ENCODE data around the gene KCNJ14. TPM values are rescaled to one million over a fixed set of nuclear protein-coding genes. Genes with fewer than 3 reads are reported as not detected.

Gene KCNJ14
- total and polyA plus RNA-seq, 2 of the 4 experiments (the other 2 are of a cell fraction): 0.18 to 0.39 TPM

GRCh38 chr19:48456864-48457263 is 1.5 kb downstream of the KCNJ14 start:
- Histone ChIP-seq H2BK15ac (ENCODE audit: low read depth, low read length) (no peak overlapping the region), H4K20me1 (ENCODE audit: insufficient read depth, low read length) (peaks cover 8% of the 10 kb centered on the region), H3K23ac (ENCODE audit: low read depth, low read length) (no peak overlapping the region), H3K4me3 (ENCODE audit: insufficient read depth, low read depth, low read length) (no peak overlapping the region), H2AK5ac (ENCODE audit: low read depth, low read length) (no peak overlapping the region), H3K9me3 (ENCODE audit: control insufficient read depth, insufficient read depth, low read length) (no peaks in the 10 kb centered on the region), H2BK20ac (ENCODE audit: low read depth, low read length) (no peak overlapping the region), H4K91ac (ENCODE audit: insufficient read depth, low read depth, low read length) (no peak overlapping the region), H3K14ac (replicated peaks; ENCODE audit: low read depth, low read length) (no peak overlapping the region), H3K4me2 (ENCODE audit: low read depth, low read length) (no peak overlapping the region), H4K5ac (ENCODE audit: low read depth, low read length) (no peak overlapping the region), H4K8ac (ENCODE audit: low read depth in 2 of 2, low read length in 2 of 2) (no peak overlapping the region), H2AK9ac (replicated peaks; ENCODE audit: low read depth, low read length, poor library complexity) (no peak overlapping the region), H3K56ac (ENCODE audit: extremely low read depth, insufficient read depth, low read length) (no peak overlapping the region), H3K4ac (ENCODE audit: low read depth, low read length) (no peak overlapping the region), H2AFZ (replicated peaks; ENCODE audit: low read length, poor library complexity) (no peak overlapping the region), H3K4me1 (ENCODE audit: control insufficient read depth, insufficient read depth, low read length) (no peaks in the 10 kb centered on the region), H3K36me3 (ENCODE audit: control insufficient read depth, insufficient read depth, low read length) (peaks cover 37% of the 10 kb centered on the region), H3K27ac (ENCODE audit: insufficient read depth, low read length) (no peak overlapping the region), H2BK5ac (ENCODE audit: low read depth, low read length, poor library complexity, severe bottlenecking) (no peak overlapping the region), H3K18ac (ENCODE audit: low read depth, low read length) (no peak overlapping the region), H3K79me1 (ENCODE audit: low read depth in 1 of 2, low read length in 2 of 2) (peaks cover 7 to 21% of the 10 kb centered on the region in 2 experiments), H3K27me3 (ENCODE audit: control insufficient read depth, insufficient read depth, low read length) (no peaks in the 10 kb centered on the region), H3K9me1 (ENCODE audit: insufficient read depth, low read length) (no peaks in the 10 kb centered on the region), H3K9ac (ENCODE audit: low read depth, low read length) (no peak overlapping the region), H2BK120ac (ENCODE audit: low read depth, low read length) (no peak overlapping the region)
- dilution Hi-C loops (cut with HindIII; ENCODE audit: low sequenced_read_pairs, unreplicated experiment) (no loop called here), intact Hi-C loops (cut with micrococcal nuclease) (no loop called here), in situ Hi-C loops (cut with MboI; ENCODE audit: low sequenced_read_pairs) (no loop called here)
- WGBS, 2 experiments (ENCODE audit: extremely low coverage in 2 of 2, insufficient read length in 1 of 2): no CpG with 5 or more reads among the region's 4 CpGs
- BruUV-seq (replicated peaks): no TSS peak
- DNase-seq: no peak
- TF ChIP-seq MXI1 (IDR thresholded peaks at IDR 0.05; ENCODE audit: borderline replicate concordance, low read depth, low read length): no peak
- no peak for TF ChIP-seq RFX5 (IDR thresholded peaks at IDR 0.05; ENCODE audit: low read depth, low read length)
- no peak for TF ChIP-seq RCOR1 (IDR thresholded peaks at IDR 0.05; ENCODE audit: insufficient replicate concordance, low read length)
- TF ChIP-seq CEBPB (IDR thresholded peaks at IDR 0.05; ENCODE audit: low read depth, low read length): no peak
- no peak for TF ChIP-seq USF2 (IDR thresholded peaks at IDR 0.05; ENCODE audit: low read depth, low read length)
- no peak for TF ChIP-seq SMC3 (IDR thresholded peaks at IDR 0.05; ENCODE audit: low read depth, low read length)
- TF ChIP-seq ELK1 (IDR thresholded peaks at IDR 0.05; ENCODE audit: borderline replicate concordance, low read depth, low read length): no peak
- TF ChIP-seq POLR2A (IDR thresholded peaks at IDR 0.05; ENCODE audit: low read depth, low read length): no peak
- TF ChIP-seq MAZ (IDR thresholded peaks at IDR 0.05; ENCODE audit: borderline replicate concordance, low read depth, low read length): no peak
- no peak for TF ChIP-seq RAD21 (IDR thresholded peaks at IDR 0.05; ENCODE audit: low read length)
- no peak for TF ChIP-seq BHLHE40 (IDR thresholded peaks at IDR 0.05; ENCODE audit: low read depth, low read length)
- TF ChIP-seq FOS (IDR thresholded peaks at IDR 0.05; ENCODE audit: low read depth, low read length): no peak
- TF ChIP-seq NFE2L2 (IDR thresholded peaks at IDR 0.05; ENCODE audit: low read depth, low read length): no peak
- no peak for TF ChIP-seq CTCF (conservative IDR thresholded peaks at IDR 0.05; ENCODE audit: low read depth, low read length)
- CTCF ChIA-PET: interaction anchor here (0.5 kb wide), 1 partner anchor 255 kb away, joined by 5 read pairs; no protein-coding TSS in a partner anchor
- POLR2A ChIA-PET (ENCODE audit: unreplicated experiment): no interaction called here
- no peak for ATAC-seq (ENCODE audit: low read depth)

All from IMR-90 (cell line).